ENCODE data around the gene GCC1.

DNA sequence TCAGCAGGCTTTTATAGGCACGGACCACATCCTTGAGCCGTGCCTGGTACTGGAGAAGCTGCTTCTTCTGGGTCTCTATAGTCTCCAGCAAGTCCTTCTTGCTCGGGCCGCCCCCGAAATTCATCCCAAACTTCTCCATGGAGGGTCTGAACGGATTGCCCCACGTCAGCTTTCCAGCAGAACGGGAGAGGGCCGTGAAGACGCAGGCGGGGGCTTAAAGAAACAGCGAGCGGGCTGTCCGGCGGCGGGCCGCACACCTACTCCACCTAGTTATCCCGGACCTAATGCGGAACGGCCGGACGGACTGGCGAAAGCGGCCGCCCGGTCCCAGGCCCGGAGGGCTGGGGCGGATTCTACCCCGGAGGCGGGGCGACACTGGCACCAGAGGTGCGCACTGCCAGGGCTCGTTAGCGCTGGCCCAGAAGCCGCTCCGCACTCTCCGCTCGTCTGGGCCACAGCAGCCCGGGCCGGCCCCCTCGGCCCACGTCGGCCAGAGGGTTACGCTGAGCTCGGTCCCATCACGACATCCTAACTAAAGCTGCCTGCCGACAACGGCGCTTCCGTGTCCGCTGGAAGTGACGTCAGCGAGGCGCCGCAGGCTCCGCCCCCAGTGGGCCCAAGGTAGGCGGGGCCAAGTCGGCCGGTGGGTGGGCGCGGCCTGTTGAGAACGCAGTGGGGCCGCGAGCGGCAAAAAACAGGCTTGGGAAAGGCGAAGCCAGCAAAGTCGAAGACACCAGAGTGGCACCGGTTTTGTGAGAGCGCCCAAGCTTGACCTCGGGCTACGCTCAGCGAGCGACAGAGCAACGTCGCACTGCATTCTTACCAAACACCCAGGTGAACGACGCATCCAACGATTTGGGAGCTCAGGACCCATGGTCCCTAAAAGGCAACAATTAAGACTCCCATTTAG lies at the start of gene GCC1:
- TF ChIP-seq YY1 (IDR thresholded peaks at IDR 0.05; ENCODE audit: low read depth): 0 out of 2 replicates have a peak, but pooled peaks have one; percentile 28
- TF ChIP-seq, protein P1, sequence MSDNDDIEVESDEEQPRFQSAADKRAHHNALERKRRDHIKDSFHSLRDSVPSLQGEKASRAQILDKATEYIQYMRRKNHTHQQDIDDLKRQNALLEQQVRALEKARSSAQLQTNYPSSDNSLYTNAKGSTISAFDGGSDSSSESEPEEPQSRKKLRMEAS (IDR thresholded peaks at IDR 0.05): peak; percentile 91
- TF ChIP-seq CREB1 (IDR thresholded peaks at IDR 0.05; ENCODE audit: low read depth): peak; percentile 90
- TF ChIP-seq TAF1 (IDR thresholded peaks at IDR 0.05; ENCODE audit: low read depth): peak; percentile 82
- TF ChIP-seq, protein P2, sequence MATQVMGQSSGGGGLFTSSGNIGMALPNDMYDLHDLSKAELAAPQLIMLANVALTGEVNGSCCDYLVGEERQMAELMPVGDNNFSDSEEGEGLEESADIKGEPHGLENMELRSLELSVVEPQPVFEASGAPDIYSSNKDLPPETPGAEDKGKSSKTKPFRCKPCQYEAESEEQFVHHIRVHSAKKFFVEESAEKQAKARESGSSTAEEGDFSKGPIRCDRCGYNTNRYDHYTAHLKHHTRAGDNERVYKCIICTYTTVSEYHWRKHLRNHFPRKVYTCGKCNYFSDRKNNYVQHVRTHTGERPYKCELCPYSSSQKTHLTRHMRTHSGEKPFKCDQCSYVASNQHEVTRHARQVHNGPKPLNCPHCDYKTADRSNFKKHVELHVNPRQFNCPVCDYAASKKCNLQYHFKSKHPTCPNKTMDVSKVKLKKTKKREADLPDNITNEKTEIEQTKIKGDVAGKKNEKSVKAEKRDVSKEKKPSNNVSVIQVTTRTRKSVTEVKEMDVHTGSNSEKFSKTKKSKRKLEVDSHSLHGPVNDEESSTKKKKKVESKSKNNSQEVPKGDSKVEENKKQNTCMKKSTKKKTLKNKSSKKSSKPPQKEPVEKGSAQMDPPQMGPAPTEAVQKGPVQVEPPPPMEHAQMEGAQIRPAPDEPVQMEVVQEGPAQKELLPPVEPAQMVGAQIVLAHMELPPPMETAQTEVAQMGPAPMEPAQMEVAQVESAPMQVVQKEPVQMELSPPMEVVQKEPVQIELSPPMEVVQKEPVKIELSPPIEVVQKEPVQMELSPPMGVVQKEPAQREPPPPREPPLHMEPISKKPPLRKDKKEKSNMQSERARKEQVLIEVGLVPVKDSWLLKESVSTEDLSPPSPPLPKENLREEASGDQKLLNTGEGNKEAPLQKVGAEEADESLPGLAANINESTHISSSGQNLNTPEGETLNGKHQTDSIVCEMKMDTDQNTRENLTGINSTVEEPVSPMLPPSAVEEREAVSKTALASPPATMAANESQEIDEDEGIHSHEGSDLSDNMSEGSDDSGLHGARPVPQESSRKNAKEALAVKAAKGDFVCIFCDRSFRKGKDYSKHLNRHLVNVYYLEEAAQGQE (IDR thresholded peaks at IDR 0.05; ENCODE audit: low read depth): 0 out of 2 replicates have a peak, but pooled peaks have one; percentile 8
- no peak for TF ChIP-seq RAD21 (IDR thresholded peaks at IDR 0.05; ENCODE audit: low read depth)
